Neutrophil (primary cell): Measurements from ENCODE around the gene BCL11A.
A peak's percentile ranks its signal among the peaks of the same experiment; 100 is the strongest.

ENCODE experiments used
- H3K27ac ChIP-seq: fragments of 200-600 bp; sonication (generic); 2 replicates; pipeline ENCODE4 v1.5.1; 2016; ENCODE audit warnings: mild to moderate bottlenecking, moderate library complexity
- H3K27me3 ChIP-seq: fragments of 200-600 bp; sonication (generic); 2 replicates; pipeline ENCODE4 v1.6.0; 2016; ENCODE audit warnings: mild to moderate bottlenecking
- H3K36me3 ChIP-seq: fragments of 200-600 bp; sonication (generic); 2 replicates; pipeline ENCODE4 v1.5.1; 2017
- H3K4me1 ChIP-seq, 2 experiments: fragments of 200-600 bp in 1 of 2; sonication (generic) in 1 of 2; 1 replicate in 1 of 2; 2 replicates in 1 of 2; pipeline versions ENCODE4 v1.5.1 to v1.6.1; 2013 to 2016; ENCODE audit warnings: low read depth in 1 of 2, low read length in 1 of 2, mild to moderate bottlenecking in 1 of 2, moderate library complexity in 1 of 2; ENCODE audit not compliant: control insufficient read depth in 1 of 2, insufficient read depth in 1 of 2
- H3K4me3 ChIP-seq, 2 experiments: fragments of 200-600 bp in 1 of 2; sonication (generic) in 1 of 2; 1 replicate in 1 of 2; 2 replicates in 1 of 2; pipeline ENCODE4 v1.5.1; 2013 to 2016; ENCODE audit warnings: low read depth in 1 of 2, low read length in 1 of 2, mild to moderate bottlenecking in 1 of 2, moderate library complexity in 1 of 2
- H3K9me3 ChIP-seq: fragments of 200-600 bp; sonication (generic); 2 replicates; pipeline ENCODE4 v1.5.1; 2016
- CTCF ChIP-seq: fragments of 200-600 bp; sonication (generic); IDR thresholded peaks from 2 replicates; pipeline ENCODE4 v1.5.1; 2016; ENCODE audit warnings: antibody characterized with exemption

The BCL11A gene

GRCh38 chr2:60544062-60544461, 9.4 kb downstream of the BCL11A start:
- H3K4me1 ChIP-seq, result peaks cover 43 to 51% of the 10 kb centered on the region in 2 experiments
- H3K36me3 ChIP-seq, result no peaks in the 10 kb centered on the region
- H3K27ac ChIP-seq, result peak overlapping the region; percentile 81
- TF ChIP-seq CTCF, result no peak
- no peaks in the 10 kb centered on the region for H3K9me3 ChIP-seq
- H3K27me3 ChIP-seq, result no peaks in the 10 kb centered on the region
- H3K4me3 ChIP-seq, result peak overlapping the region; percentile 49 to 50

GRCh38 chr2:60541056-60541651, 12.3 kb downstream of the BCL11A start:
- no peak for TF ChIP-seq CTCF
- no peak overlapping the region for H3K27ac ChIP-seq
- H3K4me1 ChIP-seq, result peaks cover 35 to 42% of the 10 kb centered on the region in 2 experiments
- no peak overlapping the region for H3K4me3 ChIP-seq
- H3K27me3 ChIP-seq, result no peaks in the 10 kb centered on the region
- no peaks in the 10 kb centered on the region for H3K36me3 ChIP-seq
- no peaks in the 10 kb centered on the region for H3K9me3 ChIP-seq

GRCh38 chr2:60540074-60540473, 13.4 kb downstream of the BCL11A start:
- Histone ChIP-seq H3K4me1 (peaks cover 24 to 31% of the 10 kb centered on the region in 2 experiments), H3K36me3 (no peaks in the 10 kb centered on the region), H3K27me3 (no peaks in the 10 kb centered on the region), H3K4me3 (no peak overlapping the region), H3K27ac (no peak overlapping the region), H3K9me3 (no peaks in the 10 kb centered on the region)
- no peak for TF ChIP-seq CTCF

- Histone ChIP-seq H3K4me3 (no peak overlapping the region), H3K9me3 (no peaks in the 10 kb centered on the region), H3K27me3 (no peaks in the 10 kb centered on the region), H3K4me1 (peaks cover 20 to 28% of the 10 kb centered on the region in 2 experiments), H3K36me3 (no peaks in the 10 kb centered on the region), H3K27ac (no peak overlapping the region)
- no peak for TF ChIP-seq CTCF
These were observed 14.3 kb downstream of the BCL11A start for GRCh38 chr2:60539140-60539539.

- H3K9me3 ChIP-seq, result no peaks in the 10 kb centered on the region
- H3K4me1 ChIP-seq, result peaks cover 17 to 21% of the 10 kb centered on the region in 2 experiments
- H3K4me3 ChIP-seq, result no peak overlapping the region
- no peaks in the 10 kb centered on the region for H3K36me3 ChIP-seq
- no peak for TF ChIP-seq CTCF
- H3K27ac ChIP-seq, result no peak overlapping the region
- H3K27me3 ChIP-seq, result no peaks in the 10 kb centered on the region
These were observed 15.4 kb downstream of the BCL11A start for GRCh38 chr2:60538101-60538500.
